Erythroblast (primary cell): ENCODE measurements around the gene HDAC4.

Experiments used
- GATA1 ChIP-seq: IDR thresholded peaks from 2 replicates; pipeline ENCODE4 v1.6.1; 2011; ENCODE audit warnings: low read depth, mild to moderate bottlenecking, control low read depth, low read length, moderate library complexity
- POLR2A ChIP-seq: IDR thresholded peaks from 2 replicates; pipeline ENCODE4 v1.6.1; 2011; ENCODE audit warnings: mild to moderate bottlenecking, low read length

DNA sequence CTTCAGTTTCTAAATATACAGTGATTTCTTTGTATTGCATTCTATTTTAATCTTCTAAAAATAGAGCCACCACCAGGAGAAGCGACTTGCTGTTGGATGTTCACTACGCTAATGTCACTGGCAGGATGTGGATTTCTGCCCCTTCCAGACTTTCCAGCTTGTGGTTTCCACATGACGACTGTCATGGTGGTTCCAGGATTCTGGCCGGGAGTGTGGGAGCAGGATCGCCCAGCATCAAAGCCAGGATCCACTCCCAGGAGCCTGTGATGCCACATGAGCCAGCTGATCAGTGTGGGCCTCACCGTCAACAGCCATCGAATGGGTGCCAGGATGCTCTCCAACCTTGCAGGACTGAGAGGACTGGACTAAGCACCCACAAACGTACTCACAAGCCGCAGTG, 148.8 kb downstream of the HDAC4 start:
- TF ChIP-seq POLR2A = no peak
- no peak for TF ChIP-seq GATA1
